Neural progenitor cell (in vitro differentiated cells): ENCODE measurements around the gene VIM. TPM values are rescaled to one million over a fixed set of nuclear protein-coding genes. Genes with fewer than 3 reads are reported as not detected.

Experiments
- DNase-seq: peaks from one replicate; pipeline ENCODE4 v3.0.0-alpha.2; 2016; ENCODE audit warnings: low spot score
- H2AFZ ChIP-seq: fragments of 200-600 bp; sonication (generic); replicated peaks from 2 replicates; pipeline ENCODE4 v1.6.1; 2016; ENCODE audit warnings: antibody characterized with exemption
- H3F3A ChIP-seq: fragments of 200-600 bp; sonication (generic); 2 replicates; pipeline ENCODE4 v1.6.1; 2016; ENCODE audit warnings: antibody characterized with exemption, low read depth
- H3K27ac ChIP-seq: fragments of 200-600 bp; sonication (generic); 2 replicates; pipeline ENCODE4 v1.5.1; 2016; ENCODE audit warnings: mild to moderate bottlenecking
- H3K27me3 ChIP-seq: fragments of 200-600 bp; sonication (generic); 2 replicates; pipeline ENCODE4 v1.6.1; 2016; ENCODE audit warnings: mild to moderate bottlenecking, moderate library complexity
- H3K36me3 ChIP-seq: fragments of 200-600 bp; sonication (generic); 2 replicates; pipeline ENCODE4 v1.5.1; 2016
- H3K4me1 ChIP-seq: fragments of 200-600 bp; sonication (generic); 2 replicates; pipeline ENCODE4 v1.6.1; 2016; ENCODE audit warnings: mixed run types
- H3K4me2 ChIP-seq: fragments of 200-600 bp; sonication (generic); 2 replicates; pipeline ENCODE4 v1.6.1; 2016
- H3K4me3 ChIP-seq: fragments of 200-600 bp; sonication (generic); 2 replicates; pipeline ENCODE4 v1.5.1; 2016
- H3K79me2 ChIP-seq: fragments of 200-600 bp; sonication (generic); 2 replicates; pipeline ENCODE4 v1.6.1; 2016; ENCODE audit warnings: low read depth
- H3K9ac ChIP-seq: fragments of 200-600 bp; sonication (generic); 2 replicates; pipeline ENCODE4 v1.6.1; 2016
- H3K9me3 ChIP-seq: fragments of 200-600 bp; sonication (generic); 2 replicates; pipeline ENCODE4 v1.5.1; 2016; ENCODE audit warnings: low read depth
- H4K20me1 ChIP-seq: fragments of 200-600 bp; sonication (generic); 2 replicates; pipeline ENCODE4 v1.6.1; 2016; ENCODE audit warnings: low read depth
- H3K27ac Mint-ChIP-seq: 3 replicates; pipeline ENCODE4 v1.8.0; 2021; ENCODE audit warnings: mixed read lengths
- H3K27me3 Mint-ChIP-seq: 2 replicates; pipeline ENCODE4 v1.8.0; 2022; ENCODE audit warnings: low read depth, mild to moderate bottlenecking, inconsistent platforms, moderate library complexity, mixed read lengths; ENCODE audit not compliant: insufficient read depth
- H3K36me3 Mint-ChIP-seq: 3 replicates; pipeline ENCODE4 v1.8.0; 2021; ENCODE audit warnings: mixed read lengths
- H3K4me1 Mint-ChIP-seq: 3 replicates; pipeline ENCODE4 v1.8.0; 2021; ENCODE audit warnings: mixed read lengths
- H3K4me3 Mint-ChIP-seq: 3 replicates; pipeline ENCODE4 v1.8.0; 2021; ENCODE audit warnings: mild to moderate bottlenecking, moderate library complexity, mixed read lengths
- H3K9me3 Mint-ChIP-seq: 3 replicates; pipeline ENCODE4 v1.8.0; 2020; ENCODE audit warnings: mixed read lengths
- CTCF ChIP-seq: fragments of 200-600 bp; sonication (generic); IDR thresholded peaks from 2 replicates; pipeline ENCODE4 v1.5.1; 2017; ENCODE audit warnings: antibody characterized with exemption, mild to moderate bottlenecking
- EZH2 ChIP-seq: fragments of 200-600 bp; sonication (generic); IDR thresholded peaks from 2 replicates; pipeline ENCODE4 v1.6.1; 2017; ENCODE audit warnings: antibody characterized with exemption, mild to moderate bottlenecking, moderate library complexity
- EZH2phosphoT487 ChIP-seq: fragments of 200-600 bp; sonication (generic); IDR thresholded peaks from 2 replicates; pipeline ENCODE4 v1.6.1; 2017; ENCODE audit warnings: antibody characterized with exemption
- total RNA-seq: library from RNA; depleted of rRNA; stranded (reverse); fragments of >200 nt; gene quantifications from 2 replicates; pipeline ENCODE4 v1.2.3, GENCODE V29; 2015; ENCODE audit warnings: low replicate concordance

The VIM gene
- total RNA-seq, 1 donor from 2014 or later = 727 TPM

GRCh38 chr10:17240616-17241015 lies 12.6 kb downstream of the VIM start:
- Mint-ChIP-seq H3K4me3 (no peak overlapping the region), H3K9me3 (no peaks in the 10 kb centered on the region), H3K27ac (peak overlapping the region; percentile 65), H3K36me3 (peaks cover 7% of the 10 kb centered on the region), H3K27me3 (peaks cover 4% of the 10 kb centered on the region), H3K4me1 (peaks cover 34% of the 10 kb centered on the region)
- no peak overlapping the region for H2AFZ ChIP-seq
- TF ChIP-seq EZH2phosphoT487 (no peak), CTCF (no peak), EZH2 (no peak)
- peaks cover 22% of the 10 kb centered on the region for H3K36me3 ChIP-seq
- H3K27me3 ChIP-seq = no peaks in the 10 kb centered on the region
- no peaks in the 10 kb centered on the region for H3K4me1 ChIP-seq
- no peak overlapping the region for H3K27ac ChIP-seq
- no peak for DNase-seq
- no peak overlapping the region for H3K4me2 ChIP-seq
- H4K20me1 ChIP-seq = no peaks in the 10 kb centered on the region
- H3F3A ChIP-seq = peaks cover 26% of the 10 kb centered on the region
- H3K9me3 ChIP-seq = no peaks in the 10 kb centered on the region
- no peaks in the 10 kb centered on the region for H3K79me2 ChIP-seq
- no peak overlapping the region for H3K4me3 ChIP-seq
- H3K9ac ChIP-seq = no peak overlapping the region

- no peak for DNase-seq
- Mint-ChIP-seq H3K27me3 (peaks cover 4% of the 10 kb centered on the region), H3K36me3 (no peaks in the 10 kb centered on the region), H3K9me3 (peaks cover 6% of the 10 kb centered on the region), H3K27ac (no peak overlapping the region), H3K4me3 (no peak overlapping the region), H3K4me1 (peaks cover 25% of the 10 kb centered on the region)
- Histone ChIP-seq H3K27ac (no peak overlapping the region), H3K9ac (no peak overlapping the region), H3K27me3 (no peaks in the 10 kb centered on the region), H3F3A (peaks cover 21% of the 10 kb centered on the region), H2AFZ (no peak overlapping the region), H3K4me2 (no peak overlapping the region), H3K79me2 (no peaks in the 10 kb centered on the region), H3K4me3 (no peak overlapping the region), H3K36me3 (peaks cover 11% of the 10 kb centered on the region), H3K4me1 (no peaks in the 10 kb centered on the region), H4K20me1 (no peaks in the 10 kb centered on the region), H3K9me3 (peaks cover 4% of the 10 kb centered on the region)
- no peak for TF ChIP-seq EZH2phosphoT487
- no peak for TF ChIP-seq EZH2
- TF ChIP-seq CTCF = no peak
Measured at GRCh38 chr10:17241611-17242333, 13.7 kb downstream of the VIM start.

- H4K20me1 ChIP-seq = no peaks in the 10 kb centered on the region
Measured at GRCh38 chr10:17244700-17245365, 16.8 kb downstream of the VIM start.

More at GRCh38 chr10:17244700-17245365, 16.8 kb downstream of the VIM start:
- Histone ChIP-seq H3K79me2 (no peaks in the 10 kb centered on the region), H3K27me3 (no peaks in the 10 kb centered on the region), H3K36me3 (no peaks in the 10 kb centered on the region), H3K9ac (no peak overlapping the region), H3K4me1 (no peaks in the 10 kb centered on the region), H3K4me2 (no peak overlapping the region), H2AFZ (no peak overlapping the region), H3K4me3 (no peak overlapping the region), H3K27ac (no peak overlapping the region), H3F3A (no peaks in the 10 kb centered on the region), H3K9me3 (peaks cover 8% of the 10 kb centered on the region)
- H3K27me3 Mint-ChIP-seq = peaks cover 7% of the 10 kb centered on the region
- no peak for DNase-seq
- peaks cover 13% of the 10 kb centered on the region for H3K9me3 Mint-ChIP-seq
- no peak overlapping the region for H3K27ac Mint-ChIP-seq
- peaks cover 10% of the 10 kb centered on the region for H3K4me1 Mint-ChIP-seq
- TF ChIP-seq EZH2phosphoT487 = no peak
- no peak for TF ChIP-seq EZH2
- no peak for TF ChIP-seq CTCF
- H3K36me3 Mint-ChIP-seq = no peaks in the 10 kb centered on the region
- H3K4me3 Mint-ChIP-seq = no peak overlapping the region
